ENCODE measurements around the gene ITPRIPL2.

ITPRIPL2 gene

GRCh38 chr16:19113577-19114358, at the start of gene ITPRIPL2:
ITPRIPL2 (plus strand) TSS chr16:19113964; CDS start chr16:19114462, 498 bp downstream.
- DNase-seq, result peak; percentile 35

DNA sequence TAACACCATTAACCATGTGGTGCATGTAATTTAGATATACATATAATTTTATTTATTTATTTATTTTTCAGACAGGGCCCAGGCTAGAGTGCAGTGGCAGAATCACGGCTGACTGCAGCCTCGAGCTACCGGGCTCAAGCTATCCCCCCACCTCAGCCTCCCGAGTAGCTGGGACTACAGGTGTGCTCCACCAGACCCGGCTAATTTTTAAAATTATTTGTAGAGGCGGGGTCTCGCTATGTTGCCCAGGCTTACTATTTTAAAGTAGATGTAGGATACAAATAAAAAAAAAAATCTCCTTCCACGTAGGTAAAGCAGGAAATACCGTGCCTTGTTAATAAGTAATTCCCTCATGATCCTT, 46.8 kb upstream of the ITPRIPL2 start:
- no peak for DNase-seq

DNA sequence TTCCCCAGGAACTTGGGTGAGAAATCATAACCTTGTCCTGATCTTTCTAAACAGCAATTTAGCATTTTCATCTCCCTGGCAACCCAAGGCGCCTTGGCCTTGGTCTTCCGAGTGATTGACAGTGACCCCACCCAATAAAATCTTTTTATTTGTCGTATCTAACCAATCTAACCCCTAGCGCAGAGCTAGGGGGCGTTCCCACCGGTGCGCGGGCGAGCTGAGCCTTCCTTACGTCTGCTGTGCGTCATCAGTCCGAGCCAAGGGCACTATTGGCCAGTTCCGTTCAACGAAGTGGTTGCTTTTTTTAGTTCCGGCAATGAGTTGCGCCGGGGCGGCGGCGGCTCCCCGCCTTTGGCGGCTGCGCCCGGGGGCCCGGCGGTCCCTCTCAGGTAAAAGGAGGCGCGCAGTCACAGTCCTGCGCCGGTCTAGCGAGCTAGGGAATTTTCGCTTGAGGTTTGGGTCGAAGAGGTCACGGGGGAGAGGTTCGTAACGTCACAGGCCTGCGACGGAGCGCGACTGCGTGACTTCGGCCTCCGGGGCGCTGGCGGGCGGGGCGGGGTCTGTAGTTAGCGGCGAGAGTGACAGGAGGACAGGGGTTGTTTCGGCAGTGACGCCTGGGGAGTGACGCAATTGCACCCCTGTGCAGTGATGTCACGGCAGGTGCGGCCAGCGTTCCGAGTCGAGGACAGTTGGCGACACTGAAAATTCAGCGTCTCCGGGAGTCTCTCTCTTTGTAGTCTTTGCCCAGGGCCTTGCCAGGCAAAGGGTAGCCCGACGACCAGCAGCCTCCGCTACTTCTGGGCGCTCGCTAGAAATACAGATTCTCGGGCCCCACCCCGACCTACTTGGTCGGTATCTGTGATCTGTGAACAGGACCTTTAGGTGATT, 46.2 kb upstream of the ITPRIPL2 start, which contains the start of gene COQ7:
COQ7 (plus strand) TSS at position 266 of the 888 bp plus-strand sequence; CDS start at position 317, 51 bp downstream.
- peak; percentile 99 for DNase-seq

DNA sequence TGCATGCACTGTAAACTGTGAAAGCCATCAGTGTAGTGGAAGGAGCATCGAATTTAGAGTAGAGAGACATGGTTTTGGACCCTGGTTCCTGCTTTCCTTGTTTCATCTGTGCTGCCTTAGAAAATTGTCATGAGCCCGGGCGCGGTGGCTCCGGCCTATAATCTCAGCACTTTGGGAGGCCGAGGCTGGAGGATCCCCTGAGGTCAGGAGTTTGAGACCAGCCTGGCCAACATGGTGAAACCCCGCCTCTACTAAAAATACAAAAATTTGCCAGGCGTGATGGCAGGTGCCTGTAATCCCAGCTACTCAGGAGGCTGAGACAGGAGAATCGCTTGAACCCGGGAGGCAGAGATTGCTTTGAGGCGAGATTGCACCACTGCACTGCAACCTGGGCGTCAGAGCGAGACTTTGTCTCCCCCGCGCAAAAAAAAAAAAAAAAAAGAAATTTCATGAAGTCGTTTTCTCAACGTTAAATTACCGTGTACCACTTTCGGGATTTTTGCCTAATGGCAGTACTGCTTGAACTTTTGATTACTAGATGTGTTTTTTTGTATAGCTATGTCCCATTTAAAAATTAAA, 45.4 kb upstream of the ITPRIPL2 start:
- no peak for DNase-seq

DNA sequence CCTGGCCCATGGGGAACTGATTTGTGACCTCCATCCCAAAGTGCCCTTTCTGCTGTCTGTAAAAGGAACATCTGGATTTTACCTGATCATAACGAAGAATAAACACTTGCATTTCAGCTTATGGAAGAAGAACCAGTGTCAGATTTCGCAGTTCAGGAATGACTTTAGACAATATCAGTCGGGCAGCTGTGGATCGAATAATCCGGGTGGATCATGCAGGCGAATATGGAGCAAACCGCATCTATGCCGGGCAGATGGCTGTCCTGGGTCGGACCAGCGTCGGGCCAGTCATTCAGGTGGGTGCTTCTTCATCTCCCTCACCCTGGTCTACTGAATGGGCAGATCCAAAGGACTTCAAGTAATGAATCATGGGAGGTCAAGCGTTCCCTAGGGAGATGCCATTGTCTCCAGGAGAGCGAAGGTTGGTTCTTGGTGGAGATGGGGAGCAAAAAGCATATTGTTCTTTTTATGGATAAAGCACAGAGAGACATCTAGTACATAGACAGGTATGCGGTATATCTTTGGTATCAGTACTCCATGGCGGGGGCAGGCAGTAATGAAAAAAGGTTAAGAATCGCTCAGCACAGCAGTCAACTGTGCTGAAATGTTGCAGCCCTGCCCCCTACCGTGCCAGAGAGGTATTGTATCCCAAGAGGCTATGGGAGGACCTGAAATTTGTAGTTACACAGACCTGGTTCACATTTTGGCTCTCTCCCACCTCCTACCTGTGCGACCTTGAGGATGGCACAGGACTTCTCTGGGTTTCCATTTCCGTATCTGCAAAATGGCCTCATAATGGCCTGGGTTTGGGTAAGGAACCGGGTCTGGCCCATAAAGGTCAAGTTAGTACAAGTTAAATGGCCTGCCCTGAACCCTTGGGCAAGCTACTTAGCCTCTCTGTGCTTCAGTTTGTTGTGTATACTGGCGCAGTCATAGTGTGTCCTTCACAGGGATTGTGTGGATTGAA, 41.7 kb upstream of the ITPRIPL2 start:
- DNase-seq, result peak; percentile 8

DNA sequence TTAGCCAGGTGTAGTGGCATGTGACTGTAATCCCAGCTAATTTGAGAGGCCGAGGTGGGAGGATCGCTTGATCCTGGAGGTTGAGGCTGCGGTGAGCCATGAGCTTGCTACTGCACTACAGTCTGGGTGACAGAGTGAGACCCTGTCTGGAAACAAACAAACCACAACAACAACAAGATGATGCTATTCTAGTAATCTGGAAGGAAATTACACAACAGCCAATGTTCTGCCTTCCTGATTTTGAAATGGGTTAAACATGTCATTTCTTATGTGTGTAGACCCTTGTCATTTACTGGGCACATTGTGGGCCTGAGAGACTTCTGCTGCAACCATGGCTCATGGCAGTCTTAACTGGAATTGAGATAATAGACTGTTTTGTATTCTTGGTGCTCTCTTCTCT, 40.4 kb upstream of the ITPRIPL2 start:
- DNase-seq, result no peak

- DNase-seq, result no peak
Measured at GRCh38 chr16:19073863-19074262, 39.9 kb upstream of the ITPRIPL2 start.

DNA sequence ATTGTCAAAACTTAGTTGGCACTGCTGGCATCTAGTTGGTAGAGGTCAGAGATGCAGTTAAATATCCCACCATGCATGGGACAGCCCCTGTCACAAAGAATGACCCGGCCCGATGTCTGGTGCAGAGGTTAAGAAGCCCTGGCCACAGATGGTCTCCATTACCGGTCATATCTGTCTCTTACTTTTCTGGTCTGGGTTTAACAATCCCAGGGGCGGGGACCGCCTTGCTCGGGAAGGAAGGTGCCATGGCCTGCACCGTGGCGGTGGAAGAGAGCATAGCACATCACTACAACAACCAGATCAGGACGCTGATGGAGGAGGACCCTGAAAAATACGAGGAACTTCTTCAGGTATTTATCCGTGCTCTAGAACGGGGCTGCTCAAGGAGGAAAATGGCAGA, 38.3 kb upstream of the ITPRIPL2 start:
- DNase-seq, result no peak

DNA sequence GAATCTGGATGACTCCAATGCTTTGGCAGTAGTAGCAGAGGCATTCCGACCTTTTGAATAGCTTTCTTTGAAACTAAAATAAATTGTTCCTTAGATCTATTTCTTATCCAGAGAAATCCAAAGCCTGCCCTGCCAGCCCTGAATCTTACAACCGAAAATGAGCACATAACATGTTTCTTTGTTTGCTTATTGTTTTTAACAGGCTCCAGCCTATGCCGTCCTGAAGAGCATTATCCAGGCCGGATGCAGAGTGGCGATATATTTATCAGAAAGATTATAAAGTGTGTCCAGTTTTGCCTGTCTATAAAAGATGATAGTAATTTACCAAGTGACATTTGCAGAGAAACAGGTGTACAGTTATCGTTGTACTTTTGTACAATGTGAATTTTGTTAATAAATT, 35.9 kb upstream of the ITPRIPL2 start:
- no peak for DNase-seq

DNA sequence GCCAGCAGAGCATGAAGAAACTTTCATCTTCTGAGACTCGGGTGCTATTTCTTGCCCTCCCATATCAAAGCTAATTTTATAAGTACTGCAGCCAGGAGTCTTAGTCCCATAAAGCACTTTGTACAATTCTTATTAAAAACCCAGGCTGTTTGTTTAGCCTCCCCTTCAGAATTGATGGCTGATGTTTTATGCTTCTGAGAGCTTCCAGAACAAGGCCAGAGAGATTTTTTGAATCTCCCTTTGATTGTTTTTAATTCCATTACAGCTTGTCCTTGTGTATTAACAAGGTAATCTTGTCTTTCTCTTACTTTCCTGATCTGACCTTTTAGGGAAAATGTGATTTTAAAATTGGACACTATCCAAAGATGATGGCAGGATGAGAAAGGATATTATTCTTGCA, 30.1 kb upstream of the ITPRIPL2 start:
- no peak for DNase-seq

- no peak for DNase-seq
Measured at GRCh38 chr16:19084139-19084538, 29.6 kb upstream of the ITPRIPL2 start.

GRCh38 chr16:19084879-19085278, 28.9 kb upstream of the ITPRIPL2 start:
- DNase-seq, result no peak

DNA sequence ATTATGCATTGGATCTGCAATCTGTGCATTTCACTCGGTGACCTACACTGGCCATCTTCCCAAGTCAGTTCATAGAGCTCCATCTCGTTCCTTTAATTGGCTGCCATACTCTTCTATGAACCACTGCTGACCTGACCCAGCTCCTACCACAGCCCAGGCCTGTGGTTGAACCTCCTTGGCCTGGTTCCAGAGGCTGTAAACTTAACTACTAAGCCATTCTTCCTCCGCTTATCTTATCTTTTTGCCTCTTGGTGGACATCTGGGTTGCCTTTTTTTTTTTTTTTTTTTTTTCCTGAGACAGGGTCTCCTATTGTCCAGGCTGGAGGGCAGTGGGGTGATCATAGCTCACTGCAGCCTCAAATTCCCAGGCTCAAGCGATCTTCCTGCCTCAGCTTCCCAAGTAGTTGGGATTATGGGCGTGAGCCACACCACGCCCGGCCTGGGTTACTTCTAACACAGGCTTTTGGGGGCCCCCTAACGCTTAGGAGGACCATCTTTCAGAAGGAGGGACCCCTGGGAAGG, 28.0 kb upstream of the ITPRIPL2 start:
- no peak for DNase-seq

DNA sequence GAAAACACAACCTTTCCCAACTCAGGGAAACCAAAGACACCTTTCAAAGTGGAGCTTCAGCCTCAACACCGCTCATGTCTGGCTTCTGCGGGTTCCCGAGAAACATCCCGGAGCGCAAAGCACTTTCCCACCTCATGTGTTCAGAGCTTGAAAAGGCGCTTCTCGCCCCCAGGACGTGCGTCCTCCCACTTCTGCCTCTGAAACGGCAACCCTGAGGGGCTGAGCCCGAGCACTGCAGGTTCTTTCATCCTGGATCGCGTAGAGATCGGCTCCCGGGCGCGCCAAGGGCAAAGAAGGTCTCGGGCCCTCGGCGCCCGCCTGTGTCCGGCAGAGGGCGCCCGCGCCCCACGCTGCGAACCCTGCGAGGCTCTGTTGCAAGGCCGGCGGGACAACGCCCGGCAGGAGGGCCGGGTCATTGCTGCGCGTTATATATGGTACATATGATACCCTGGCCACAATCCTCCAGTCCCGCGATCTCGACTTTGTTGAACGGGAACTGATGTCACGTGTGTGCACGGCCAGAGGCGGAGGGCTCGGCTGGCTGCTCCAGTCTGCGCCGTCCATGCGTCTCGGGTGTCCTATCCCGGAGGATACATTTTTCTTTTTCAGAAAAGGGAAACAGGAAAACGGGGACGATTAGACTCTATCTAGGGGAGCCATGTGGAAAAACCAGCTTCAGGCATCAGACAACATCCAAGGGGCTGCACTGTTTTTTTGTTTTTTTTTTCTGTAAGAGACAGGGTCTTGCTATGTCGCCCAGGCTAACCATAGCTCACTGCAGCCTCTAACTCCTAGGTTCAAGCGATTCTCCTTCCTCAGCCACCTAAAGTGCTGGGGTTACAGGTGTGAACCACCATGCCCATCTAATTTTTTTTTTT, 27.2 kb upstream of the ITPRIPL2 start:
- peak; percentile 74 for DNase-seq

- no peak for DNase-seq
Measured at GRCh38 chr16:19088341-19088916, 25.3 kb upstream of the ITPRIPL2 start.

GRCh38 chr16:19089410-19089955, 24.3 kb upstream of the ITPRIPL2 start:
- DNase-seq, result no peak

GRCh38 chr16:19090916-19091315, 22.8 kb upstream of the ITPRIPL2 start:
- no peak for DNase-seq

DNA sequence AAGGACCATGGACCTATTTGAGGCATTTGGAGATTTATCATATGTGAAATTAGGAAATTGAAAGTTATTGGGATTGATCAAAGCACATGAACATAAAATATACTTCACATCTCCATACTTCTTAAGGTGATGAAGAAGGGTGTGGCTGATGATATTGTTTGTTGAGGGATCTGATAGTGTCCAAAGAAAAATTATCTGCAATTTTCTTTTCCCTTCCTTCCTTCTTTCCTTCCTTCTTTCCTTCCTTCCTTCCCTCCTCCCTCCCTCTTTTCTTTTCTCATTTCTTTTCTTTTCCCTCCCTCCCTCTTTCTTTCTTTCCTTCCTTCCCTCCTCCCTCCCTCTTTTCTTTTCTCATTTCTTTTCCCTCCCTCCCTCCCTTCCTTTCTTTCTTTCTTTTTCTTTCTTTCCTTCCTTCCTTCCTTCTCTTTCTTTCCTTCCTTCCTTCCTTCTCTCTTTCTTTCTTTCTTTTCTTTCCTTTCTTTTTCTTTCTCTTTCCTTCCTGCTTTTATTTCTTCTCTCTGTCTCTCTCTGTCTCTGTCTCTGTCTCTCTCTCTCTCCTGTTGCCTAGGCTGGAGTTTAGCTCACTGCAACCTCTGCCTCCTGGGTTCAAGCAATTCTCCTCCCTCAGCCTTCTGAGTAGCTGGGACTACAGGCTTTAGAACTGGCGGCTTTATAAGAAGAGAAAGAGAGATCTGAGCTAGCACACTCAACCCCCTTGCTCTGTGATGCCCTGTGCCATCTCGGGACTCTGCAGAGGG, 20.9 kb upstream of the ITPRIPL2 start:
- no peak for DNase-seq
